ENCODE data around the gene SLC25A43.

DNA sequence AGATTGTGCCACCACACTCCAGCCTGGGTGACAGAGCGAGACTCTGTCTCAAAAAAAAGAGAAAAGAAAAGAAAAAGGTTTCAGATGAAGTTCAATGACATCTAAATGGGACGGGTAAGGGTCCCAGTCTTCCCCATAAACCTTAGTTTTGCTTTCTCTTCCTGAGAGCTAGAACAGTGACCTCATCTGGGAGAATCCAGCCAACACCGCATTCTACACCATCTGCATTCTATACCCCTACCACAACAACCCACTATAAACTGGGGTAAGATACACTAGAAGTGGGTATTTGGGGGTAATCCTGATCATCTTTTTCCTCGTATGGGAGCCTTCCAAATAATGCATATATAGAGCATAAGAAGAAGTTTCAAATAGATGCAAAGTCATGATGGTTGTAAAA, 18.2 kb downstream of the SLC25A43 start:
- TF ChIP-seq RELA (CRISPR knock-in tag; IDR thresholded peaks at IDR 0.05; ENCODE audit: borderline replicate concordance) (no peak), CREM (CRISPR knock-in tag; IDR thresholded peaks at IDR 0.05) (no peak), NR2C2 (CRISPR knock-in tag; IDR thresholded peaks at IDR 0.05) (no peak), FOXJ3 (CRISPR knock-in tag; IDR thresholded peaks at IDR 0.05; ENCODE audit: borderline replicate concordance) (no peak)
- TF ChIP-seq, protein P1, sequence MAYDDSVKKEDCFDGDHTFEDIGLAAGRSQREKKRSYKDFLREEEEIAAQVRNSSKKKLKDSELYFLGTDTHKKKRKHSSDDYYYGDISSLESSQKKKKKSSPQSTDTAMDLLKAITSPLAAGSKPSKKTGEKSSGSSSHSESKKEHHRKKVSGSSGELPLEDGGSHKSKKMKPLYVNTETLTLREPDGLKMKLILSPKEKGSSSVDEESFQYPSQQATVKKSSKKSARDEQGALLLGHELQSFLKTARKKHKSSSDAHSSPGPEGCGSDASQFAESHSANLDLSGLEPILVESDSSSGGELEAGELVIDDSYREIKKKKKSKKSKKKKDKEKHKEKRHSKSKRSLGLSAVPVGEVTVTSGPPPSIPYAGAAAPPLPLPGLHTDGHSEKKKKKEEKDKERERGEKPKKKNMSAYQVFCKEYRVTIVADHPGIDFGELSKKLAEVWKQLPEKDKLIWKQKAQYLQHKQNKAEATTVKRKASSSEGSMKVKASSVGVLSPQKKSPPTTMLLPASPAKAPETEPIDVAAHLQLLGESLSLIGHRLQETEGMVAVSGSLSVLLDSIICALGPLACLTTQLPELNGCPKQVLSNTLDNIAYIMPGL (CRISPR knock-in tag; IDR thresholded peaks at IDR 0.05), result no peak
- TF ChIP-seq, protein P2, sequence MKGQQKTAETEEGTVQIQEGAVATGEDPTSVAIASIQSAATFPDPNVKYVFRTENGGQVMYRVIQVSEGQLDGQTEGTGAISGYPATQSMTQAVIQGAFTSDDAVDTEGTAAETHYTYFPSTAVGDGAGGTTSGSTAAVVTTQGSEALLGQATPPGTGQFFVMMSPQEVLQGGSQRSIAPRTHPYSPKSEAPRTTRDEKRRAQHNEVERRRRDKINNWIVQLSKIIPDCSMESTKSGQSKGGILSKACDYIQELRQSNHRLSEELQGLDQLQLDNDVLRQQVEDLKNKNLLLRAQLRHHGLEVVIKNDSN (CRISPR knock-in tag; IDR thresholded peaks at IDR 0.05), result no peak

Measured in WTC11 (cell line).